HG02852 (cell line): Measurements from ENCODE around the gene SHC1.

ENCODE experiments used
- ATAC-seq: cut with Tn5 transposase; IDR thresholded peaks from one replicate; pipeline ENCODE4 v1.9.1; 2021; ENCODE audit warnings: mild to moderate bottlenecking, moderate library complexity; ENCODE audit not compliant: unreplicated experiment

The SHC1 gene, protein sequence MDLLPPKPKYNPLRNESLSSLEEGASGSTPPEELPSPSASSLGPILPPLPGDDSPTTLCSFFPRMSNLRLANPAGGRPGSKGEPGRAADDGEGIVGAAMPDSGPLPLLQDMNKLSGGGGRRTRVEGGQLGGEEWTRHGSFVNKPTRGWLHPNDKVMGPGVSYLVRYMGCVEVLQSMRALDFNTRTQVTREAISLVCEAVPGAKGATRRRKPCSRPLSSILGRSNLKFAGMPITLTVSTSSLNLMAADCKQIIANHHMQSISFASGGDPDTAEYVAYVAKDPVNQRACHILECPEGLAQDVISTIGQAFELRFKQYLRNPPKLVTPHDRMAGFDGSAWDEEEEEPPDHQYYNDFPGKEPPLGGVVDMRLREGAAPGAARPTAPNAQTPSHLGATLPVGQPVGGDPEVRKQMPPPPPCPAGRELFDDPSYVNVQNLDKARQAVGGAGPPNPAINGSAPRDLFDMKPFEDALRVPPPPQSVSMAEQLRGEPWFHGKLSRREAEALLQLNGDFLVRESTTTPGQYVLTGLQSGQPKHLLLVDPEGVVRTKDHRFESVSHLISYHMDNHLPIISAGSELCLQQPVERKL

DNA sequence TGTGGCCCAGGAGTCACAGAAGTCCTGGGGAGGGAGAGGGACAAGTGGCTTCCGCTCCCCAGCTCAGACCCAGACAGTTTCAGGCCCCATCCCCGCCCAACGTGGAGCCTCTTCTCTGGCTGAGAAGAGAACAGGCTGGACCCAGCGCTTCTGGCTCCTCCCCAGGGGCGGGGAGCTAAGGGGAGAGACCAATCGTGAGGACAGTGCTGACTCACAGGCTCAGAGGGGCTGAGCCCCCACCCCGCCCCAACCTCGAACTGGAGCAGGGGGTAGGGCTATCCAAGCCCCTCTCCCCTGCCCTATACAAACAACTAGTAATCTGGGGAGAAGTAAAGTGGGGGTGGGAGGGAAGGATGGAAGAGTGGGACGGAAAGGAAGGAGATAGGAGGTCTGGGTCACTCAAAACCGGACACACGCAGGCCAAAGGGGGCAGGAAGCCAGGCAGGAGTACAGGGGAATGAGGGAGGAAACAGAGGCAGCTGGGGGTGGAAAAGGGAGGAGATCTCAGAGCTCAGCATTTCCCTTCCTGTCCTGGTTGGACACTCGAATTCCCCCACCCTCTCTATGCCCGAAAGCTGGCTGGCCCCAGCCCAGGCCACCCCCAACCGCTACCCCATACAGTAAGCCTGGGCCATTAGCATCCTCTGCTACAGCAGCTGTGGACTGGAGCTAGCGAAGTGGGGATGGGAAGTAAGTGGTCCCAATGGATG, at the start of gene SHC1:
Gene SHC1 (minus strand): TSS at position 117 of the 710 bp plus-strand sequence. CDS start 221 bp downstream, outside the sequence.
- ATAC-seq, result no peak

DNA sequence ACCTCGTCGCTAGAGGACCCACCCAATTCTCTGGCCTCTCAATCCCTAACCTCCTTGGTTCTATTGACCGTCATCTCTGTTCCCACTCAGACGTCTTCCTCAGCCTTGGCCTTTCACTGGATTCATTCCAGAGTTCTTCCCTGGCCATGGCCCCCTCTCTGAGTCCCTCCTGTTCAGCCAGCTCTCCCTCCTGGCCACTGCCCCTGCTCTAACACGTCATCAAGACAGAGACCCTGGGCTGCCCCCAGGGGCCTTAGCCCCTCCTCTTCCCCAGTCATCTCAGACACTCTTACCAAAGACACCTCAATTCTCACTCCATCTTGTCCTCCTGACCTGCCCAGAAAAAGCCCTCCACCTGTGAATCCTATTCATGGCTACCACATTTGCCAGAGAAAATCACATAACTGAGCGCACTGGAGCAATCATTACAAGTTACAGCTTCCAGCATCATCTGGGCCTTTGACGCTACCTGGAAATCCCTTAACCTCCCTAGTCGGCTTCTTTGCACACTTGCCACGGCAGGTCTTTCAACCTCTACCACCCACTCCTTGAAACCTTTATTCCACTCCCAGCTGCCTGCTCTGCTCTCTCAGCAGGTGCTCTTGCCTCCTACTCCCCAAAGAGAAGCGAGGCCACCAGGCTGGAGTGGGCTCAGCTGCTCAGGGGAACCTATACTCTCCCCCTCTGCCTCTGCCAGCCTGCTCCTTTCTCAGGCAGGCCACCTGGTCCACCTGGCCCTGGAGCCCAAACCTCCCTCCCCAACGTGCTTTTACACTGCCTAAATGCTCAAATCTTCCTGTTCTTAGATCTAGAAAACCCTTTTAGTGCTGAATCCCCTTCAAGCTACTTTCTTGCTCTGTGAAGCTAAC, 49.1 kb upstream of the SHC1 start:
- ATAC-seq, result no peak

GRCh38 chr1:155018617-155019348, 48.2 kb upstream of the SHC1 start:
- no peak for ATAC-seq

DNA sequence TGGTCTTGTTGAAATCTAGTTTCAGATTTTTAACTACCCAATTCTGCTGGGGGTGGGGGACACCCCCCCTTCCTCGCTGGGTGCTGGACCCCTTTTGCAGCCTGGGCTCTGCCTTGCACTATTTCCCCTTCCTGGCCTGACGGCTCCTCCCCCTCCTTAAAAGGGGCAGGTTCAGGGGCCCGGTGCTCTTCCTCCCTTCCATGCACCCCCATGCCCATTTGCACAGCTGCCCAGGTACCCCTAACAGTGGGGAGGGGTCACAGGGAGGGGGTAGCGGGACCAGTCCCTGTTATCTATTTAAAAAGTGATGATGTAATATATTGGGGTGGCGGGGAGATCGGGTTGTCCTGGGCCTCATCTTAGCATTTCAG, 47.4 kb upstream of the SHC1 start:
- ATAC-seq, result peak; percentile 20

GRCh38 chr1:155017041-155017945, 46.7 kb upstream of the SHC1 start:
- peak; percentile 70 for ATAC-seq

DNA sequence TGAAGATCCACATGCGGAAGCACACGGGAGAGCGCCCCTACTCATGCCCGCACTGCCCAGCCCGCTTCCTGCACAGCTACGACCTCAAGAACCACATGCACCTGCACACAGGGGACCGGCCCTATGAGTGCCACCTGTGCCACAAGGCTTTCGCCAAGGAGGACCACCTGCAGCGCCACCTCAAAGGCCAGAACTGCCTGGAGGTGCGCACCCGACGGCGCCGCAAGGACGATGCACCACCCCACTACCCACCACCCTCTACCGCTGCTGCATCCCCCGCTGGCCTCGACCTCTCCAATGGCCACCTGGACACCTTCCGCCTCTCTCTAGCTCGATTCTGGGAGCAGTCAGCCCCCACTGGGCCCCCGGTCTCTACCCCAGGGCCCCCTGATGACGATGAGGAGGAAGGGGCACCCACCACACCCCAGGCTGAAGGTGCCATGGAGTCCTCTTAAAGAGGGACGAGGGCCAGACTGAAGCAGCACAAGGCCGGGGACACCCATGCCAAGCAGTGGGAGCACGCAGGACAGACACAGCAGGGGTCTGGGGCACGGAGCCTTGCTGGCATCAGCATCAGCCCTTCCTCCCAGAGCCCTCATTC, 45.8 kb upstream of the SHC1 start:
- no peak for ATAC-seq

DNA sequence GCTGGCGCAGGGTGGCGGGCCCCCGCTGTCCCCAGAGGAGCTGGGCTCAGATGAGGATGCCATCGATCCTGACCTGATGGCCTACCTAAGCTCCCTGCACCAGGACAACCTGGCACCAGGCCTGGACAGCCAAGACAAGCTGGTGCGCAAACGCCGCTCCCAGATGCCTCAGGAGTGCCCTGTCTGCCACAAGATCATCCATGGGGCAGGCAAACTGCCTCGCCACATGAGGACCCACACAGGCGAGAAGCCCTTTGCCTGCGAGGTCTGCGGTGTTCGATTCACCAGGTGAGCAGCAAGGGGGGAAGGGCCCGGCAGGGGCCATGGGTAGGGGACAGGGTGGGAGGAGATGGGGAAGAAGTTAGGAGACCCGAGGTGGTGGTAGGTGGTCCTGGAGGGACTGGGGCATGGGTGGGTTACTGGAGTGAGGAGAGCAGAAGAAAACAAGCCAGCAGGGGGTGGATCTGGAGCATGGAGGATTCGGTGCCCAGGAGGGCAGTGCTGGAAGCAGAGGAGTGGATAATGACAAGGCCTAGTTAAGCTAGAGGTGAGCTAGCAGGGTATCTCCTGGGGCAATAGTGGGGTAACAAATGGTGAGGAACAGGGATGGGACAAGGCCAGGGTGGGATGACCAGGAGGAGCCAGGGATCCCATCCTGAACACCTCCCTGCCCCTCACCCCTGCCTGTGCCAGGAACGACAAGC, 45.1 kb upstream of the SHC1 start:
- no peak for ATAC-seq

DNA sequence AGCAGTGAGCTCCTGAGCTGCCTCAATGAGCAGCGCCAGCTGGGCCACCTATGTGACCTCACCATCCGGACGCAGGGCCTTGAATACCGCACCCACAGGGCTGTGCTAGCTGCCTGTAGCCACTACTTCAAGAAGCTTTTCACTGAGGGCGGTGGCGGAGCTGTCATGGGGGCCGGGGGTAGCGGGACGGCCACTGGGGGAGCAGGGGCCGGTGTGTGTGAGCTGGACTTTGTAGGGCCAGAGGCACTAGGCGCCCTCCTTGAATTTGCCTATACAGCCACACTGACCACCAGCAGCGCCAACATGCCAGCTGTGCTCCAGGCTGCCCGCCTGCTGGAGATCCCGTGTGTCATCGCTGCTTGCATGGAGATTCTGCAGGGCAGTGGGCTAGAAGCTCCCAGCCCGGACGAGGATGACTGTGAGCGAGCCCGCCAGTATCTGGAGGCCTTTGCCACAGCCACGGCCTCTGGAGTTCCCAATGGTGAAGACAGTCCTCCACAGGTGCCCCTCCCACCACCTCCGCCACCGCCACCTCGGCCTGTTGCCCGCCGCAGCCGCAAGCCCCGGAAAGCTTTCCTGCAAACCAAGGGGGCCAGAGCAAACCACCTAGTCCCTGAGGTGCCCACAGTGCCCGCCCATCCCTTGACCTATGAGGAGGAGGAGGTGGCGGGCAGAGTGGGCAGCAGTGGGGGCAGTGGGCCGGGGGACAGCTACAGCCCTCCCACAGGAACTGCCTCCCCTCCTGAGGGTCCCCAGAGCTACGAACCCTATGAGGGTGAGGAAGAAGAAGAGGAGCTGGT, 44.4 kb upstream of the SHC1 start:
- no peak for ATAC-seq

GRCh38 chr1:155013632-155014031, 43.1 kb upstream of the SHC1 start:
- no peak for ATAC-seq

- ATAC-seq, result no peak
Observed at GRCh38 chr1:155012776-155013602, 42.4 kb upstream of the SHC1 start.

- no peak for ATAC-seq
Observed at GRCh38 chr1:155012026-155012546, 41.5 kb upstream of the SHC1 start.

- no peak for ATAC-seq
Observed at GRCh38 chr1:155011437-155012025, 41.0 kb upstream of the SHC1 start.

- ATAC-seq, result no peak
Observed at GRCh38 chr1:155011004-155011416, 40.5 kb upstream of the SHC1 start.

DNA sequence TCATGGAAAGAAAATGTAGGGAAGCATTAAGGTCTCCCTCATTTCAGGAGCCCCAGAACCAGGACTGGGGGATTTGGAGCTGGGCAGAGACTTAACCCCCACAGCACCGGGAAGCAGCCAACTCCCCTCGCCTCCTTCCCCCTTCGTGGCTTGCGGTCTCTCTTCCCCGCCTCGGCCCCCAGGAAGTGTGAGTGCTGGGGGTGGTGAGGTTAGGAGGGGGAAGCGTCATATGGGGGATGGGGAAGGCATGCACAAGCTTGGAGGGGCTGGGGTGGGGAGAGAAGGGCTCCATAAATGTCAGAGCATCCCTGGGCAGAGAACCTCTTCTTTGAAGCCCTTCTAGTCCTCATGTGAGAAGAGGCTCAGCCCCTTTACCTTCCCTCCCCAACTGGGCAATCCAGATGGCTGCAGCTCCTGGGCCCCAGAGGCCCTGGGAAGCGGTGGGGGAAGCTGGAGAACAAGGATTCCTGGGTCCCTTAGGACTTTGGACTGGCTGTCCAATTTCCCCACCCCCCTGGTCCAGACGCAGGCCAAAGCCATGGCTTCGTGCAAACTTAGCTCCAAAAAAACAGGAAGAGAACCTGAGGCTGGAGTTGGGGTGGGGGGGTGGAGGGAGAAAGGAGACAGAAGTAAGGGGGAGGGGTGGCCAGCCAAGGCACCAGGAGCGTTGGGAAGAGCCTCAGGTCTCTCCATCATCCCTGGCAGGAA, 39.8 kb upstream of the SHC1 start:
- ATAC-seq, result no peak

GRCh38 chr1:155009742-155010141, 39.2 kb upstream of the SHC1 start:
- ATAC-seq, result no peak
